GM19099 (cell line): ENCODE results near the gene HNRNPK.
A peak's percentile ranks its signal among the peaks of the same experiment; 100 is the strongest.

ENCODE experiments used
- POLR2A ChIP-seq: IDR thresholded peaks from 3 replicates; pipeline ENCODE4 v1.6.1; 2011; ENCODE audit warnings: low read depth; ENCODE audit not compliant: insufficient read length; ENCODE audit errors: extremely low read depth

Gene HNRNPK

DNA sequence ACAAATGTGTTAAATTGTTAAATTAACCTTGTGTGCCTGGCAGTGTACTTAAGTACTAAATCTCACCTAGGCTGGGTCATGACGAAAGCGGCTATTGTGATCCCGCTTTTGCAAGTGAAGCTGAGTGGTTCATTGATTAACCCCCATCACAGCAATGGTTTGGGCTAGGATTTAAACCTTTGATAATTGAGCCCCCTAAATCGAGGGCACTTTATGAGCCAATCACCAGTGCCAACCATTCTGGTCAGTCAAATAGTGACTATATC lies 22.8 kb downstream of the HNRNPK start:
- TF ChIP-seq POLR2A, result no peak

DNA sequence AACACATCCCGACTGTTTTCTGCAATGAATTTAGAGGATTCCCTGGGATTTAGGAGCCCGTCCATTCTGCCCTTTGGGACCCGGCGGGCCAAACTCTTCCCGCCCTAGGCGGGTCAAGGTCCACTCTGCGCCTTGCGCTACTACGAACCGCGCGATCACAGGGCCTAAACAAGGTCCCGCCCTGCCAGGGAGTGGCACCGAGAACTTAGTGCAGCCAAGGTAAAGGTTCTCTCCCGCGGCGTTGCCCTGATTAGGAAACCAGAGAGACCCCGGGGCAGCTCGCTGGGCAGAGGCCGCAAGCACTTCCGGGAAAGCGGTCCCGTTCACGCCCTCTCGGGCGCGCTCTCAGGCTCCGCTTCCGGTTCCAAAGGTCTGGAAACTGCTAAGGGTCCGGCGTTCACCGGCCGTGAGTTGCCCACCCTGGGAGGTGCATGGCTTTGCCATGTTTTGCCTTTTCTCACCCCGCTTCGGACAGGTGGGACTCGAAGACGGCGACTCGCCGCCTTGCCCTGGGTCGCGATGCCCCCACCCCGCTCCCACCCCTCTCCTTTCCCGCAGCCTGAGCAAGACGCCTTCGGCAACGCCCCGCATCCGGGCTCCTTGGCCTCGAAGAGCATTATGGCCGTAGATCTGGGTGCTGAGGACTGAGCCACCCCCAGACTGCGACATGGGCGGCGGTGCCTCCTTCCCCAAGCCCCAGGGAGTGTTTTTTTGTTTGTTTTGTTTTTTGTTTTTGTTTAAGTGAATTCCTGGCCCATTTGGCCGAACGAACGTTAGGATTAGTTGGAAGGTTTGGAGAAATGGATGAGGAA lies 23.4 kb downstream of the HNRNPK start:
- TF ChIP-seq POLR2A, result peak; percentile 71

DNA sequence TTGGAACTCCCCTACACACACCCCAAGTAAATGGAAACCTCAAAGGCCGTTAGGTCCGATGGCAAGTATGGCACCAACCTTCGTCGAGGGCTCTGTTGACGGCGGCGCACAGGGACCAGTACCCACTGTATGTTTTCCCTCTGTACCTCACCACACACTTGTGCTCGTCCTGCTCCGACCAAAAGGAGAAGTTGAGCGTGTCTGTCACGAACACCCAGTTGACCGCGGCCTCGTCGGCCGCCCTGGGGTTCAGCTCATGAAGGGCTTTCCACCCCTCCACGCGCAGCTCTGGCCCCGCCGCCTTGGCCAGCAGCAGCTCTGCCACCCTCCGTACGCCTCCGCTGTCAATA lies 24.0 kb downstream of the HNRNPK start:
- no peak for TF ChIP-seq POLR2A

DNA sequence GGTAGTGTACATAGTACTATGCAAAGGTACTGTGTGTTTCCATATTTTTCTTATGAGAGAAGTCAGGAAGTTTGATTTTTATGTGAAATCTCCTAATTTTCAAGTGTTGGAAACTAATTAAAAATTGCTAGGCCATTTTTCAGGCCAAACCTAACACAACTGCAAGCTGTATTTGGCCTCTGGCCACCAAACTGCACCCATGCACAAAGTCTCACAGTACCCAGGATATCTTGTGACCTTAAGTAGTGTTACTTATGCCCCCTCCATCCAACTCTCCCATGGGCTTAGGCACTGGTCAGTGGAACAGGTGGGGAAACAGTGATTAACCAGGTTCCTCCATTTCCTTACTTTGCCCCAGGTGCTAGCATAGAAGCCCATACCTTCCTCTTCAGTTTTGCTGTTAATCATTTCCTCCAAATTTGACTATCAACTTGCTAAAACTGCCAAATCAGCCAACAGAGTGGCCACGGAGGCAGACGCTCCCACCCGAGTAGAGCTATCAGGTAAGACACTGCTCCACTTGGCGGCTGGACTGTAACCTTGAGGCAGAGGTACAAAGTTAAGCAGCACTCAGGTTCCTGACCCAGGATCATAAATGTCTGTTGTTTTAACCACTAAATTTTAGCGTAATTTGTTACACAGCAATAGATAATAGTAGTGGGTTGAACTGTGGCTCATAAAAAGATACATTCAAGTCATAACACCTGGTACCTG lies 39.3 kb downstream of the HNRNPK start:
- TF ChIP-seq POLR2A, result no peak

DNA sequence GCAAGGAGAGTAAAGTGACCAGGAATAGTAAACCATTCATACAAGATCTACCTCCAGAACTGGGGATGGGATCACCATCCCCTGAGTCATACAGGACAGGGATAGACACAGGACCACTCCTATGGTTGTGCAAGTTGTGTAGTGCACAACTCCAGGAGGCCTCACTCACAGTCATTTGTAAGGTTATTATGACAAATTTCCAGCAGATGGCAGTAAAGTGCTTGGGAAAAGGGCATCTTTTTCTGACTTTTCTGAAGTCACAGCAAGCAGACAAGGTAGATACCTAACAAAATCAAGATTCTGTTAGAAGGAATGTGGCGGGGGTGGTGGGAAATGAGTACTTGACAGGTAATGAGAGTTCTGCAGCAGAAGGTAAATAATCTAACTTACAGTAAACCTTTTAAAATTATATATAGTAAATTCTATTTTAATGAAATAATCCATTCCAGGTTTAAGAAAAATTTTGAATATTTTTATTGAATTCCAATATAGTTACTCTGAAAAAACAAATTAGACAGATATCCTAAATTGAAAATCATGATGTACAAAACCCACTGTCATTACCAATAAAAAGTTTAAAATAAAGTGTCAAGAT lies 42.1 kb downstream of the HNRNPK start:
- no peak for TF ChIP-seq POLR2A

DNA sequence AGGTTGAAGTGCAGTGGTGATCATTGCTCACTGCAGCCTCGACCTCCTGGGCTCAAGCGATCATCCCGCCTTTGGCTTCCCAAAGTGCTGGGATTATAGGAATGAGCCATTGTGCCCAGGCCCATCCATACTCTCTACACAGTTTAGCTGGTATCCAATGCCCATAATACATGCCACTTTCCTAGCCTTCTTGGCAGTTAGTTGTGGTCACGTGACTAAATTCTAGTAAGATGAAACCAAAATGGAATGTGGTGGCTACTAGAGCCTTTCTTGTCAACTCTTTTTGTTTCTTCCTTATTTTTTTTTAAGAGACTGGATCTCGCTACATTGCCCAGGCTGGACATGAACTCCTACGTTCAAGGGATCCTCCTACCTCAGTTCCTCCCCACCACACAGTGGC lies 43.5 kb downstream of the HNRNPK start:
- TF ChIP-seq POLR2A, result no peak

DNA sequence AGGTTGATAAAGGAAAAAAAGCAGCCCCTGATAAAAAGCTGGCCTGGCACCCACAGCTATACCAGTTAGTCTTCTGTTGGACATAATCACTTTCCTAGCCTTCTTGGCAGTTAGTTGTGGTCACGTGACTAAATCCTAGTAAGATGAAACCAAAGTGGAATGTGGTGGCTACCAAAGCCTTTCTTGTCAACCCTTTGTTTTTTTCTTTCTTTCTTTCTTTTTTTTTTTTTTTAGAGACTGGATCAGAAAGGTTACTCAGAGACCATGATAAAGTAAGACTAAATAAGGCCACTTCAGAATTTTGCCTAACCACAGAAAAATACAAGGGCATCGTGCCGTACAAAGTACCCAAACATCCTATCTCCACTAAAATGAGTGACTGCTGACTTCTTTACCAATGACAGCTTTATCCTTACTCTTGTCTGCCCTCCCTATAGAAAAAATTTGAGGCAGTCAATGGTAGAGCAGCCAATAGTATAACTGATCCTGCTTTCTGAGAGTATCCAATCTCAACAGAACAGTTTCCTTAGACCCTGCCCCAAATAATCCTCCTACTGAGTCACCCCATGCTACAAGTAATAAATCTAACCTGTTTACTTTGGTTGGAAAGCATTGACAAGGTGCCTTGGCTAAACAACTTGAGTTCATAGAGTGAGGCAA lies 44.6 kb downstream of the HNRNPK start:
- TF ChIP-seq POLR2A, result no peak

DNA sequence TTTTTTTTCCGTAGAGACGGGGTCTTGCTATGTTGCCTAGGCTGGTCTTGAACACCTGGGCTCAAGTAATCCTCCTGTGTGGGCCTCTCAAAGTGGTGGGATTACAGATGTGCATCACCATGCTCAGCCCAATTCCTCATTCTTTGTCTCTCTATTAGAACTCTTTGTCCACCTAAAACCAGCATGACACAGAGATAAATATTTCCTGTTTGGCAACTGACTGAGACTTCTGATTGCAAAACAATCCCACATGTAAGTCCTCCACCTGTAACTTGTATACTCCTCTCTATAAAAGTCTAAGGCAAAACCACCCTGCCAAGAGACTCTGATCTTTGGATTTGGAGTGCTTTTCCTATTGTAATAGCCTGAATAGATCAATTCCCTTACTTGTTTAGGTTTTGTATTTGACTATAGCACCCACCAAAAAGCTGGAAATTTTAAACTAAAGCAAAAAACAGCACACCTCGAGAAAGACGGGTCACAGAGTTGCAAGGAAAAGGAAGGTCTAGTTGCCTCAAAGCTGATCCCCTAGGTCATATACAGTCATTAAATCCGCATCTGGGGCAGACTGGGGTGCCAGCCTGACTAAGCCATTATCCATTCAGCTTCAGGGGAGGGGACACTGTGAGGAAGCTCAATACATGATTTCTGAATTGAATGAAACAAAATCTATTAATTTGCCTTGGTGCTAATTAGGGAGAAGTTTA lies 45.3 kb downstream of the HNRNPK start:
- no peak for TF ChIP-seq POLR2A

DNA sequence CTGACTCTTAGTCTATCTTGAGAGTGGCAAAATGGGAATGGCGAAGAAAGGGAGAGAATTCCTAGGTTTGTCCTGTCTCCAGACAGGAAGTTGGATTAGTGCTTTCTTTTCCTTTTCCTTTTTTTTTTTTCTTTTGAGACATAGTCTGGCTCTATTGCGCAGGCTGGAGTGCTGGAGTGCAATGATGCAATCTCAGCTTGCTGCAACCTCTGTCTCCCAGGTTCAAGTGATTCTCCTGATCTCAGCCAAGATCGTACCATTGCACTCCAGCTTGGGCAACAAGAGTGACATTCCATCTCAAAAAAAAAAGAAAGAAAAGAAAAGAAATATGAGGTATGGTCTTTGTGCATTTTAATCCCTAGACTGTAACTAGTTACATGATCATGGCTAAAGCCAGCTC lies 46.2 kb downstream of the HNRNPK start:
- TF ChIP-seq POLR2A, result no peak

DNA sequence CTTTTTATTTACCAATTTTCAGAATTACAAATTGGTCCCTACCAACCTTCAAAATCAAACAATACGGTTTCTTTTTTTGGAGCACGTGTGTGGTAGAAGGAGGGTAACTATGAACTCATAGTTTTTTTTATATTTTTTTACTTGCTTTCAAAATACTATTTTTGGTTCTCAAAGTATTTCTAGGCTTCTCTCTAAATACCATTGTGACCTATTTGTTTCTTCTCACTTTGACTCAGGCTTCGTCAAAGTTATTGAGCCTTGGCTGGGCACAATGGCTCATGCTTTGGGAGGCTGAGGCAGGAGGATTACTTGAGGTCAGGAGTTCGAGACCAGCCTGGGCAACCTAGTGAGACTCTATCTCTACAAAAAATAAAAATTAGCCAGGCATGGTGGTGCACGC lies 47.2 kb downstream of the HNRNPK start:
- no peak for TF ChIP-seq POLR2A

DNA sequence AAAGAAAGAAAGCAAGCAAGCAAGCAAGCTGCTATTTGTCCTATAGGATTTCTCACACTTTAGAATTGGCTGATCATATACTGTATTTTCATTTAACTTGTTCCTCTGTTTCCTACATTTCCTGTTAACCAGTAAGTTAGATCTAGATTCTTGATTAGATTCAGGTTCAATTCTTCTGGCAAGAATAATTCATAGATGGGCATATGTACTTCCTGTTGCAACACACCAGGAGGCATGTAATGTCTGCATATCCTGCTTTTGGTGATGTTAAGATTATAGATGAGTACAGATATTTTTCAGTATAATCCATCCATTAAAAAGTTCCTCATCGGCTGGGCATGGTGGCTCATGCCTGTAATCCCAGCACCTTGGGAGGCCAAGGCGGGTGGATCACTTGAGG lies 48.0 kb downstream of the HNRNPK start:
- no peak for TF ChIP-seq POLR2A

DNA sequence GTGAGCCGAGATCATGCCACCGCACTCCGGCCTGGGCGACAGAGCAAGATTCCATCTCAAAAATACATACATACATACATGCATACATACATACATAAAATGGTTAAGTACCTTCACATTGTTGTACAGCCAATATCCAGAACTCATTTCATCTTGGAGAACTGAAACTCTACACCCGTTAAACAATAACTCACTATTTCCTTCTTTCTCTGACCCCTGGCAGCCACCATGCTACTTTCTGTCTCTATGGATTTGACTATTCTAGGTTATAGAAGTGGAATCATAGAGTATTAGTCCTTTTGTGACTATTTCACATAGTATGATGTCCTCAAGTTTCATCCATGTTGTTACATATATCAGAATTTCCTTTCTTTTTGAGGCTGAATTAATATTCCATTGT lies 49.1 kb downstream of the HNRNPK start:
- TF ChIP-seq POLR2A, result no peak

DNA sequence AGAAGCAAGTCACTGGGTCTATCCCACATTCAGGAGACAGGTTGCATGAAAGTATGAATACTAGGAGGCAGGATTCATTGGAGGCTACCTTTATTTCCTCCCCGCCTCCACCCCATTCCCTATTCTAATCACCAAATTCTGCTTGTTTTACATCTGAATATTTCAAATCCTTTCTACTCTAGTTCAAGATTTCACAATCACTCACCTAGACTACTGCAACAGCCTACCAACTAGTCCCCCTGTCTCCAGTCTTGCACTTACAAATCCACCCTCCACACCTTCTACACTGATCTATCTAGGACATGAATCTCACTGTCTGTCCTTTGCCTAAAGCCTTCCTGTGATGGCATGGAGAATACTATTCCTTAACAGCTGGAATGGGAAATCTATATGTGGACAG lies 52.4 kb downstream of the HNRNPK start:
- TF ChIP-seq POLR2A, result no peak

DNA sequence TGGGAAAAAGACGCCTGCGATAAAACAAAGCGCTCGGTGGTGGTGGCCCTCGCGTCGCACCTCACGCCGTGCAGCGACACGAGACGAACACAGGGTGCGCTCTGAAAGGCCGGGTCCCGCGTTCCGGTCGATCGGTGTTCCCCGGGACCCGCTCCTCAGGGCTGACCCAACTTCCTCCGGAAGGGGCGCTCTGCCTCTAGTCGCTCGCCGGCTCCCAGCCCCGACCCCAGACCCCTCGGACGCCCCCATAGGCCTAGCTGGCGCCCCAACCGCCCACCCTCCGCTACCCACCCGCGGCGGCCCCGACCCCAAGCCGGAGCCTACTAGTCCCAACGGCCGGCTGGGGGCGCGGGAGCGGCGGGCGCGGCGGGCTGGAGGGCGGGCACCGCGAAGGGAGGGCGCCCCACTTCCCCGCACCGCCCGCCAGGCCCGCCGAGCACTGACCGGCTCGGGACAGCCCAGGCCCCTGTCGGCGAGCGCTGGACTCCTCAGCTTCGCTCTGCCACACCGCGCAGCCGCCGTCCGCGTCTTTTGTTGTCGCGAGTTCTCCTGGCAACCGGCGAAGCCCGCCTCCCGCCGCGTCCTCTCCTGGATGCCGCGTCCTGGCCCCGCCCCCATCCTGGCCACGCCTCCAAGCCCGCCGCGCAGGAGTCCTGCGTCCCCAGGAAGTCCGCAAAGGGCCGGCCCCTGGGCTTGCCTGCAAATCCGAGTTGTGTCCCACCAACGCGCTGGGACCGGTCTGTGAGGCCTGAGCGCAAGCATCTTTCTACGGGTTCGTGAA lies 58.9 kb downstream of the HNRNPK start, which contains the start of gene KIF27:
TSS of gene KIF27 (minus strand) at position 506 of the 781 bp plus-strand sequence. CDS start 5,841 bp downstream, outside the sequence.
- peak; percentile 95 for TF ChIP-seq POLR2A
